ENCODE results near the gene MBP. TPM values are rescaled to one million over a fixed set of nuclear protein-coding genes. Genes with fewer than 3 reads are reported as not detected.
A peak's percentile ranks its signal among the peaks of the same experiment; 100 is the strongest.

The MBP gene
- 34.2 and 47.4 TPM in 2 replicates for total RNA-seq (2014; rRNA removed)
- Bru-seq, nascent RNA = percentile 83 among the genes with signal in this experiment
- percentile 72 among the genes with signal in this experiment for BruChase-seq, experiment 1, labeled RNA remaining after a 6-hour chase
- percentile 76 among the genes with signal in this experiment for BruChase-seq, experiment 2, labeled RNA remaining after a 2-hour chase
- long read RNA-seq, full-length matches to known transcripts = 27 of 82 reads
- long read RNA-seq, partial matches to known transcripts = 0 of 82 reads
- long read RNA-seq, other reads (novel, unspliced or antisense) = 55 of 82 reads

- TF ChIP-seq EZH2 (IDR thresholded peaks at IDR 0.05; ENCODE audit: low read length, unreplicated experiment) = no peak
- TF ChIP-seq EZH2phosphoT487 (IDR thresholded peaks at IDR 0.05; ENCODE audit: borderline replicate concordance, low read length) = no peak
- TF ChIP-seq, protein P1, sequence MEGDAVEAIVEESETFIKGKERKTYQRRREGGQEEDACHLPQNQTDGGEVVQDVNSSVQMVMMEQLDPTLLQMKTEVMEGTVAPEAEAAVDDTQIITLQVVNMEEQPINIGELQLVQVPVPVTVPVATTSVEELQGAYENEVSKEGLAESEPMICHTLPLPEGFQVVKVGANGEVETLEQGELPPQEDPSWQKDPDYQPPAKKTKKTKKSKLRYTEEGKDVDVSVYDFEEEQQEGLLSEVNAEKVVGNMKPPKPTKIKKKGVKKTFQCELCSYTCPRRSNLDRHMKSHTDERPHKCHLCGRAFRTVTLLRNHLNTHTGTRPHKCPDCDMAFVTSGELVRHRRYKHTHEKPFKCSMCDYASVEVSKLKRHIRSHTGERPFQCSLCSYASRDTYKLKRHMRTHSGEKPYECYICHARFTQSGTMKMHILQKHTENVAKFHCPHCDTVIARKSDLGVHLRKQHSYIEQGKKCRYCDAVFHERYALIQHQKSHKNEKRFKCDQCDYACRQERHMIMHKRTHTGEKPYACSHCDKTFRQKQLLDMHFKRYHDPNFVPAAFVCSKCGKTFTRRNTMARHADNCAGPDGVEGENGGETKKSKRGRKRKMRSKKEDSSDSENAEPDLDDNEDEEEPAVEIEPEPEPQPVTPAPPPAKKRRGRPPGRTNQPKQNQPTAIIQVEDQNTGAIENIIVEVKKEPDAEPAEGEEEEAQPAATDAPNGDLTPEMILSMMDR (conservative IDR thresholded peaks at IDR 0.05; ENCODE audit: low read depth, low read length) = no peak
- Histone ChIP-seq H3K27ac (ENCODE audit: low read length) (peak within 1 kb of the TSS; percentile 96), H3K9ac (ENCODE audit: low read length) (peak within 1 kb of the TSS; percentile 100), H3K4me3 (ENCODE audit: low read length) (peak within 1 kb of the TSS; percentile 98), H3K4me2 (ENCODE audit: low read length) (peak within 1 kb of the TSS; percentile 99), H4K20me1 (ENCODE audit: low read length) (peaks cover 16% of the 10 kb centered on the region), H3K9me2 (replicated peaks; ENCODE audit: low read length) (no peaks in the 10 kb centered on the region), H3K4me1 (ENCODE audit: insufficient read depth, low read length) (peaks cover 41% of the 10 kb centered on the region), H3K9me3 (ENCODE audit: low read length) (no peaks in the 10 kb centered on the region), H3K27me3 (ENCODE audit: low read length) (no peaks in the 10 kb centered on the region), H3K79me2 (ENCODE audit: low read length) (peaks cover 43% of the 10 kb centered on the region), H2AFZ (ENCODE audit: low read length) (peak within 1 kb of the TSS; percentile 97), H3F3A (ENCODE audit: low read length, unreplicated experiment) (no peaks in the 10 kb centered on the region), H3K36me3 (ENCODE audit: low read depth, low read length) (peaks cover 10% of the 10 kb centered on the region; the same call in 1 of the 2 replicates)
- DNase-seq (peak; percentile 75), ATAC-seq (peak; percentile 66)
- intact Hi-C loops (cut with micrococcal nuclease) = loop anchor here (2.0 kb wide), 1 partner anchor 76 kb away; no protein-coding TSS in a partner anchor
- POLR2A ChIA-PET (ENCODE audit: unreplicated experiment) = interaction anchor here (0.6 to 1.2 kb wide), 6 partner anchors 31 to 97 kb away, joined by 3 to 16 read pairs (median 6); no protein-coding TSS in a partner anchor
- CTCF ChIA-PET = interaction anchor here (1.1 to 1.2 kb wide), 2 partner anchors 31 to 79 kb away, joined by 6 to 7 read pairs; no protein-coding TSS in a partner anchor
- no TSS peak for BruUV-seq (replicated peaks)
Measured at GRCh38 chr18:77132369-77133050, at the start of gene MBP. TSS of gene MBP (minus strand) at chr18:77132783. CDS start at chr18:77105261, 27,522 bp downstream.

- Histone ChIP-seq H3K27ac (ENCODE audit: low read length) (no peak overlapping the region), H2AFZ (ENCODE audit: low read length) (no peak overlapping the region), H3K27me3 (ENCODE audit: low read length) (no peaks in the 10 kb centered on the region), H3K4me2 (ENCODE audit: low read length) (no peak overlapping the region), H3F3A (ENCODE audit: low read length, unreplicated experiment) (no peaks in the 10 kb centered on the region), H3K4me1 (ENCODE audit: insufficient read depth, low read length) (no peaks in the 10 kb centered on the region), H3K9me3 (ENCODE audit: low read length) (no peaks in the 10 kb centered on the region), H3K4me3 (ENCODE audit: low read length) (no peak overlapping the region), H3K9me2 (replicated peaks; ENCODE audit: low read length) (no peaks in the 10 kb centered on the region), H4K20me1 (ENCODE audit: low read length) (no peaks in the 10 kb centered on the region), H3K9ac (ENCODE audit: low read length) (no peak overlapping the region), H3K36me3 (ENCODE audit: low read depth, low read length) (no peaks in the 10 kb centered on the region), H3K79me2 (ENCODE audit: low read length) (no peaks in the 10 kb centered on the region)
- DNase-seq (no peak), ATAC-seq (no peak)
- intact Hi-C loops (cut with micrococcal nuclease) = no loop called here
- POLR2A ChIA-PET (ENCODE audit: unreplicated experiment) = no interaction called here
- no TSS peak for BruUV-seq (replicated peaks)
- CTCF ChIA-PET = interaction anchor here (0.7 kb wide), 1 partner anchor 11 kb away, joined by 3 read pairs; no protein-coding TSS in a partner anchor
- TF ChIP-seq, protein P1 (conservative IDR thresholded peaks at IDR 0.05; ENCODE audit: low read depth, low read length) = no peak
- TF ChIP-seq EZH2phosphoT487 (IDR thresholded peaks at IDR 0.05; ENCODE audit: borderline replicate concordance, low read length) (no peak), EZH2 (IDR thresholded peaks at IDR 0.05; ENCODE audit: low read length, unreplicated experiment) (no peak)
Measured at GRCh38 chr18:77181950-77182707, 49.5 kb upstream of the MBP start.

All from PC-3 (cell line).